Neural progenitor cell (in vitro differentiated cells): ENCODE measurements around the gene CACNA1B. TPM values are rescaled to one million over a fixed set of nuclear protein-coding genes. Genes with fewer than 3 reads are reported as not detected.

ENCODE experiments used
- DNase-seq: peaks from one replicate; pipeline ENCODE4 v3.0.0-alpha.2; 2016; ENCODE audit warnings: low spot score
- H2AFZ ChIP-seq: fragments of 200-600 bp; sonication (generic); replicated peaks from 2 replicates; pipeline ENCODE4 v1.6.1; 2016; ENCODE audit warnings: antibody characterized with exemption
- H3F3A ChIP-seq: fragments of 200-600 bp; sonication (generic); 2 replicates; pipeline ENCODE4 v1.6.1; 2016; ENCODE audit warnings: antibody characterized with exemption, low read depth
- H3K27ac ChIP-seq: fragments of 200-600 bp; sonication (generic); 2 replicates; pipeline ENCODE4 v1.5.1; 2016; ENCODE audit warnings: mild to moderate bottlenecking
- H3K27me3 ChIP-seq: fragments of 200-600 bp; sonication (generic); 2 replicates; pipeline ENCODE4 v1.6.1; 2016; ENCODE audit warnings: mild to moderate bottlenecking, moderate library complexity
- H3K36me3 ChIP-seq: fragments of 200-600 bp; sonication (generic); 2 replicates; pipeline ENCODE4 v1.5.1; 2016
- H3K4me1 ChIP-seq: fragments of 200-600 bp; sonication (generic); 2 replicates; pipeline ENCODE4 v1.6.1; 2016; ENCODE audit warnings: mixed run types
- H3K4me2 ChIP-seq: fragments of 200-600 bp; sonication (generic); 2 replicates; pipeline ENCODE4 v1.6.1; 2016
- H3K4me3 ChIP-seq: fragments of 200-600 bp; sonication (generic); 2 replicates; pipeline ENCODE4 v1.5.1; 2016
- H3K79me2 ChIP-seq: fragments of 200-600 bp; sonication (generic); 2 replicates; pipeline ENCODE4 v1.6.1; 2016; ENCODE audit warnings: low read depth
- H3K9ac ChIP-seq: fragments of 200-600 bp; sonication (generic); 2 replicates; pipeline ENCODE4 v1.6.1; 2016
- H3K9me3 ChIP-seq: fragments of 200-600 bp; sonication (generic); 2 replicates; pipeline ENCODE4 v1.5.1; 2016; ENCODE audit warnings: low read depth
- H4K20me1 ChIP-seq: fragments of 200-600 bp; sonication (generic); 2 replicates; pipeline ENCODE4 v1.6.1; 2016; ENCODE audit warnings: low read depth
- H3K27ac Mint-ChIP-seq: 3 replicates; pipeline ENCODE4 v1.8.0; 2021; ENCODE audit warnings: mixed read lengths
- H3K27me3 Mint-ChIP-seq: 2 replicates; pipeline ENCODE4 v1.8.0; 2022; ENCODE audit warnings: low read depth, mild to moderate bottlenecking, inconsistent platforms, moderate library complexity, mixed read lengths; ENCODE audit not compliant: insufficient read depth
- H3K36me3 Mint-ChIP-seq: 3 replicates; pipeline ENCODE4 v1.8.0; 2021; ENCODE audit warnings: mixed read lengths
- H3K4me1 Mint-ChIP-seq: 3 replicates; pipeline ENCODE4 v1.8.0; 2021; ENCODE audit warnings: mixed read lengths
- H3K4me3 Mint-ChIP-seq: 3 replicates; pipeline ENCODE4 v1.8.0; 2021; ENCODE audit warnings: mild to moderate bottlenecking, moderate library complexity, mixed read lengths
- H3K9me3 Mint-ChIP-seq: 3 replicates; pipeline ENCODE4 v1.8.0; 2020; ENCODE audit warnings: mixed read lengths
- CTCF ChIP-seq: fragments of 200-600 bp; sonication (generic); IDR thresholded peaks from 2 replicates; pipeline ENCODE4 v1.5.1; 2017; ENCODE audit warnings: antibody characterized with exemption, mild to moderate bottlenecking
- EZH2 ChIP-seq: fragments of 200-600 bp; sonication (generic); IDR thresholded peaks from 2 replicates; pipeline ENCODE4 v1.6.1; 2017; ENCODE audit warnings: antibody characterized with exemption, mild to moderate bottlenecking, moderate library complexity
- EZH2phosphoT487 ChIP-seq: fragments of 200-600 bp; sonication (generic); IDR thresholded peaks from 2 replicates; pipeline ENCODE4 v1.6.1; 2017; ENCODE audit warnings: antibody characterized with exemption
- total RNA-seq: library from RNA; depleted of rRNA; stranded (reverse); fragments of >200 nt; gene quantifications from 2 replicates; pipeline ENCODE4 v1.2.3, GENCODE V29; 2015; ENCODE audit warnings: low replicate concordance

The CACNA1B gene
- total RNA-seq, 1 donor from 2014 or later: 0.30 TPM

GRCh38 chr9:138114501-138115245, 237.1 kb downstream of the CACNA1B start:
- Mint-ChIP-seq H3K36me3 (no peaks in the 10 kb centered on the region), H3K27me3 (peaks cover 9% of the 10 kb centered on the region), H3K4me3 (no peak overlapping the region), H3K27ac (no peak overlapping the region), H3K4me1 (no peaks in the 10 kb centered on the region), H3K9me3 (peaks cover 7% of the 10 kb centered on the region)
- Histone ChIP-seq H3K27me3 (no peaks in the 10 kb centered on the region), H4K20me1 (no peaks in the 10 kb centered on the region), H3K4me2 (no peak overlapping the region), H3K79me2 (no peaks in the 10 kb centered on the region), H3K27ac (no peak overlapping the region), H3K4me3 (no peak overlapping the region), H3F3A (no peaks in the 10 kb centered on the region), H2AFZ (no peak overlapping the region), H3K36me3 (no peaks in the 10 kb centered on the region), H3K9ac (no peak overlapping the region), H3K4me1 (no peaks in the 10 kb centered on the region), H3K9me3 (no peaks in the 10 kb centered on the region)
- no peak for DNase-seq
- TF ChIP-seq EZH2phosphoT487 (no peak), CTCF (no peak), EZH2 (no peak)

- no peak overlapping the region for H3K4me3 ChIP-seq
- no peaks in the 10 kb centered on the region for H3K27me3 ChIP-seq
- no peak overlapping the region for H3K4me2 ChIP-seq
- H3K27ac Mint-ChIP-seq: no peak overlapping the region
- H3K4me1 ChIP-seq: no peaks in the 10 kb centered on the region
- H3K9me3 Mint-ChIP-seq: peaks cover 7% of the 10 kb centered on the region
- no peak overlapping the region for H3K27ac ChIP-seq
- no peak overlapping the region for H3K9ac ChIP-seq
- H2AFZ ChIP-seq: no peak overlapping the region
- no peaks in the 10 kb centered on the region for H3F3A ChIP-seq
- no peak for DNase-seq
- H3K36me3 ChIP-seq: no peaks in the 10 kb centered on the region
- TF ChIP-seq EZH2phosphoT487 (no peak), EZH2 (no peak), CTCF (no peak)
- peaks cover 9% of the 10 kb centered on the region for H3K27me3 Mint-ChIP-seq
- no peaks in the 10 kb centered on the region for H4K20me1 ChIP-seq
- no peaks in the 10 kb centered on the region for H3K9me3 ChIP-seq
- no peaks in the 10 kb centered on the region for H3K36me3 Mint-ChIP-seq
- no peaks in the 10 kb centered on the region for H3K4me1 Mint-ChIP-seq
- no peaks in the 10 kb centered on the region for H3K79me2 ChIP-seq
- no peak overlapping the region for H3K4me3 Mint-ChIP-seq
These were observed 237.9 kb downstream of the CACNA1B start for GRCh38 chr9:138115506-138115905.

- H3F3A ChIP-seq: no peaks in the 10 kb centered on the region
- H3K9me3 ChIP-seq: no peaks in the 10 kb centered on the region
- peaks cover 9% of the 10 kb centered on the region for H3K27me3 Mint-ChIP-seq
- no peak overlapping the region for H3K9ac ChIP-seq
- no peak overlapping the region for H3K4me2 ChIP-seq
- no peak overlapping the region for H3K4me3 Mint-ChIP-seq
- no peak for DNase-seq
- no peak for TF ChIP-seq CTCF
- H3K36me3 Mint-ChIP-seq: no peaks in the 10 kb centered on the region
- H3K36me3 ChIP-seq: no peaks in the 10 kb centered on the region
- H3K27ac ChIP-seq: no peak overlapping the region
- H3K4me1 ChIP-seq: no peaks in the 10 kb centered on the region
- peaks cover 7% of the 10 kb centered on the region for H3K9me3 Mint-ChIP-seq
- H3K79me2 ChIP-seq: no peaks in the 10 kb centered on the region
- no peak overlapping the region for H3K4me3 ChIP-seq
- H4K20me1 ChIP-seq: no peaks in the 10 kb centered on the region
- H2AFZ ChIP-seq: no peak overlapping the region
- no peak overlapping the region for H3K27ac Mint-ChIP-seq
- no peaks in the 10 kb centered on the region for H3K4me1 Mint-ChIP-seq
- H3K27me3 ChIP-seq: no peaks in the 10 kb centered on the region
These were observed 238.9 kb downstream of the CACNA1B start for GRCh38 chr9:138116521-138116920.
